GM18858 (cell line): ENCODE measurements around the gene NTM.
A peak's percentile ranks its signal among the peaks of the same experiment; 100 is the strongest.

Experiments used
- ATAC-seq: cut with Tn5 transposase; IDR thresholded peaks from one replicate; pipeline ENCODE4 v1.9.1; 2021; ENCODE audit not compliant: unreplicated experiment

Gene NTM

GRCh38 chr11:131683666-131684065 is 313.3 kb downstream of the NTM start:
- no peak for ATAC-seq

- ATAC-seq, result no peak
Measured at GRCh38 chr11:131684111-131685060, 314.0 kb downstream of the NTM start.

GRCh38 chr11:131685206-131685605 is 314.8 kb downstream of the NTM start:
- ATAC-seq, result no peak

DNA sequence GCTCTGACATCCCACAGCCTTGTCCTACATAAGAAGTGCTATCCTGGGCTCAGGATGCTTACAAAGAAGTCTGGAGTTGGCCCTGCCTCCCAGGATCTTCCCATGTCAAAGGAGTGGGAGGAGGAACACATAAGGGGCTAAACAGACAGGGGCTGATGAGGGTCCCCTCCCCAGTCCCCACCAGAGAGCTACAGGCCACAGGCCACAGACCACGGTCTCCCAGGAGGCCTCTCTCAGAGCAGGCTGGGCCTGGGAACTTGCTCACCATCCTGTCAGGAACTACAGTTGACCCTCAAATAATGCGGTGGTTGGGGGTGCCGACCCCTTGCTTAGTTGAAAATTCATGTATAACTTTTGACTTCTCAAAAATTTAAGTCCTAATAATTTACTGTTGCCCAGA is 315.5 kb downstream of the NTM start:
- ATAC-seq, result no peak

DNA sequence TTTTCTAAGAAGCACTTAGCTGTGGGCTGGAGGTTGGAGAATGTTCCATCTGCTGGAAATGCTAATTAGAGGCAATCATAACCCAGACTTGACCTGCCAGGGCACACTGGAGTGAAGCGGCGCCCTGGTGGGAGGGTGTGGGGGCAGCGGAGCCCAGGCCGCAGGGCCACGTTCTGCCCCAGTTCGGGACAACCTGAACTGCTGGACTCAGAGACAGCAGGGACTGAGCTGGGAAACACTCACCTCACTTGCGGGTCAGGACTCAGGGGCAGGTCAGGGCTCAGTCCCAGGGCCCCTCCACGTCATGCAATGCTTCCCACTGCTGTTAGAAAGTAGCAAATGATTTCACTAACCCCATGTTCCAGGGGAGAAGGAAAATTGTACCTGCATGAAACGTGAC is 316.4 kb downstream of the NTM start:
- ATAC-seq, result no peak

DNA sequence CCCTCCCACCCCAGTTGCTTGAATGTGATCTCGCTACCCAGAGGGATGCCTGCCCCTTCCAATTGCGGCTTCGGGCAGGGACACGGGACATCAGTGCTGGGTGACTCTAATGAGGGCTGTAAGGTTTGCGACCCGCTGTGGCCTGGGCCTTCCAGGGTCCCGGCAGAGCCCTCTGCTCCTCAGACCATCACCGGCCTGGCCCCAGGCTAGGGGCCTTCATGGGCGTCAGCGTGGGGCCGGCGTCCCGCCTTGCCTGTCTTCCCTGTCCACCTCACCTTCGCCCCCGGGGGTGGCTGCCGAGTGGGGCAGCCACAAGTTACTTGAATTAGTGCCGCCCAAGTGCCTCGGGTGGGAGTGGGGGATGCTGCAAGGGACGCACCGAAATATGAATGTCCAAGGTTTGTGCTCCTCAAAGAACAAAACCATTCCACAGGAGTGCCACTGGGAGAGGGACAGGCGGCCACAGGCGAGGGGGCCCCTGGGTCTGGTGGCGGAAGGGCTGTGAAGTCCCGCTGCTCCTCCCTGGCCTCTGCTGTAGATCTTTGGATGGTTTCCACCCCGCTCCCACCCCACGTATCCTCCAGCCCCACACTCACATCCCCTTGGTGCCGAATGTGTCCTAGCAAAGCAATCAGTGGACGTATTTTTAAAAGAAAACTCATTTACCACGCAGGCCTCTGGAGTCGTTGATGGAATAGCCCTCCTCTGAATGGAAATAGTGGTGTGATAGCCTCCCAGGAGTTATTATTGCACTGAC is 317.1 kb downstream of the NTM start:
- ATAC-seq, result no peak

- ATAC-seq, result peak; percentile 51
Measured at GRCh38 chr11:131688048-131688693, 317.8 kb downstream of the NTM start.

GRCh38 chr11:131689049-131689925 is 318.9 kb downstream of the NTM start:
- ATAC-seq, result no peak

DNA sequence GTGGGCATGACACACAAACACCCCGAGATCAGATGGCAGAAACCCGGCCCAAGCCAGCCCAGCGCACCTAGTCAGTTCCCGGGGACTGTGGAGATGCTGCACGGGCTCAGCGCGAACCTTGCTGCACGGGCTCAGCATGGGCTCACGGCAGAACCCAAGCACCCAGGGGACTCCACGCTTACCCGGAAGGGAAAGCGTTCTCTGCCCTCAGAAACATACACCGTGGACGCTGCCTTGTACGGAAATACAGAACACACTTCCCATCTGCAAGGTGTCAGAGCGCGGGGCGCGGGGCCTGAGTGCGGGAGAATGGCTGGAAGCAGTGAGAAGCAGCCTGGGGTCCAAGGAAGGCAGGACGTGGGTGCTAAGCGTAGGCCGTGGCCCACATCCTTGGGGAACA is 319.9 kb downstream of the NTM start:
- ATAC-seq, result no peak

- ATAC-seq, result no peak
Measured at GRCh38 chr11:131690776-131691175, 320.4 kb downstream of the NTM start.

DNA sequence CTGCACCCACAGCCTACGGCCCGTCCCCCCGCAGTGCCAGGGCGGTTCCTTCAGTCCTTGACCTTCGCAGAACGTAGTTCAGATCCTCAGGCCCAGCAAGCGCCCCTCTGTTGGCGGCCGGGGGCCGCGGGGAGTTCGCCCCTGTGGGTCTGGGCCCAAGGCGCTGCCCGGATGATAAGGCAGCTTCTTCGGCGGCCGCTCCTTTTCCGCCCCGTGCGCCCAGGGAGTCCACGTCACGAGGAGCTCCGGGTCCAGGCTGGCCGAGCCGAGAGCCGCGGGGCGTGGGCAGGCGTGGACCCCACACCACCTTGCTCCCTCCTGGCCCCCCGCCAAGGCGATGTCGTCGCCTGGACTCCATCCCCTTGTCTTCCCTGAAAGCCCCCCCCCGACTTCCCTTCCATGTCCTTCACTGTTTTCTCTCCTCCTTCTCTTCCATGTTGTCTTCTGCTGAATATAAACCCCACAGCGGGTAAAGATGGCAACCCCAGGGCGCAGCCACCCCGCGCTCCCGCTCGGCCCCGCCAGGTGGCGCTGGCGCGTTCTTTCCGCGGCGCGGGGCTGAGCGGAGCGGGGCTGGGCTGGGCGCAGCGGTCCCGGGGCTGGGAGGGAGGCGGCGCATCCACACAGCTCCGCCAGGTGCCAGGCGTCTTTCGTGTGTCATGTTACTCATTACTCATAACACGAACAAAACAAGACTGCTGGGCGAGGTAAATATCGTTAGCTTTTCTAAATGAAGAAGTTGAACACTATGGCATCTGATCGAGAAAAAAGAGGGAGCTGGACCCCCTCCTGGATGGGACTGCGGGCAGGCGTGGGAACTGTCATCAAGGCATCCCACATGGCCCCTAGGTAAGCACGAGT is 321.0 kb downstream of the NTM start:
- ATAC-seq, result no peak

DNA sequence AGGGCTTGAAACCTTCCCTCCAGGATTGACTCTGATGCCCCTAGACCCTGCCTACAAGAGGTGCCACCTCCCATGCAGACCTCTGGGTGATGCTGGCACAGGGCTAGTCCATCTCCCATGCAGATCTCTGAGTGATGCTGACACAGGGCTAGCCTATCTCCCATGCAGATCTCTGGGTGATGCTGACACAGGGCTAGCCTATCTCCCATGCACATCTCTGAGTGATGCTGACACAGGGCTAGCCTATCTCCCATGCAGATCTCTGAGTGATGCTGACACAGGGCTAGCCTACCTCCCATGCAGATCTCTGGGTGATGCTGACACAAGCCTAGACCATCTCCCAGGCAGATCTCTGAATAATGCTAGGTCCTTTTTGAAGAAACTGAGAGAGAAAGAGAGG is 321.7 kb downstream of the NTM start:
- ATAC-seq, result no peak

DNA sequence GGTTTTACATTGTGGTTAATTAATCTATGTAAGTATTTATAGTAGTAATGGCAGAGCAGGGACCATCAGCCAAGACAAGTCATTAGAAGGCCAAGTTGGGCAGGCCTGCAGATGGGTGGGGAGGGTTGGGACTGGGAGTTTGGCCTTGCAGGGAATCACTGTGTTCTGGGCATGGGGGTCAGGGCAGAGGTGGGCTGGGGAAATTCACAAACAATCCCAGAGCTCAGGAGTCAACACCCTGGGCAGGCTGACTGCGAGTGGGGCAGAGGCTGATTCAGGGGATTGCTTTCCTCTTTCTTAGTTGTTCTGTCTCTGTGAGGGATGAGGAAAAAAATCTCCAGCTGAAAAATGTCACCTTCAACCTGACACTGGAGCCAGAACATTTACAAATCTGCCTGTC is 322.5 kb downstream of the NTM start:
- ATAC-seq, result no peak

GRCh38 chr11:131693756-131694155 is 323.3 kb downstream of the NTM start:
- ATAC-seq, result no peak

GRCh38 chr11:131694526-131695424 is 324.4 kb downstream of the NTM start:
- no peak for ATAC-seq

GRCh38 chr11:131695889-131696429 is 325.5 kb downstream of the NTM start:
- ATAC-seq, result no peak

DNA sequence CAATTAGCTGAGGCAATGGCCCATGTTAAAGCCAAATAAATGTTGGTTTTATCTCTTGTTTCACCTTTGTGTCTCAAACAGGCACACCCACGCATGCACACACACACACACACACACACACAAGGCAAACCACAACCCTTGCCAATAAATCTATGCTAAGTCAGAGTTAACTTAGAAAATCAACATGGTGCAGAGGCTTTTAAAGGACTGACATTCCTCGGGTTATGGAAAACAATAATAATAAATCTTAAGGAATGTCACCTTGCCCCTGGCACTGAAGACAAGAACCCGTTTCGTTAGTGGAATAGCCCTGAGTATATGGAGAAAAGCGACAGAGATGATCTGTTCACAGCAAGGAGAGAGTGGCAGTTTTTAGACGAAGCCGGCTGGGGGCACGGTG is 326.3 kb downstream of the NTM start:
- no peak for ATAC-seq

- ATAC-seq, result no peak
Measured at GRCh38 chr11:131703311-131703710, 332.9 kb downstream of the NTM start.
